Ascending aorta (tissue), 2 donors: ENCODE data around the gene NOTCH2. TPM values are rescaled to one million over a fixed set of nuclear protein-coding genes. Genes with fewer than 3 reads are reported as not detected.

Source experiments
- DNase-seq, 2 donors: peaks; one replicate each; pipeline ENCODE4 v3.0.0-alpha.2; 2019; ENCODE audit warnings: low spot score in 2 of 2
- H3K27ac ChIP-seq, 2 donors: fragments of 200-600 bp; sonication (generic); one replicate each; pipeline ENCODE4 v1.5.1; 2016 to 2017; ENCODE audit warnings: mild to moderate bottlenecking in 1 of 2
- H3K27me3 ChIP-seq: fragments of 200-600 bp; sonication (generic); one replicate; pipeline ENCODE4 v1.5.1; 2017
- H3K36me3 ChIP-seq, 2 donors: fragments of 200-600 bp; sonication (generic); one replicate each; pipeline ENCODE4 v1.5.1; 2016
- H3K4me1 ChIP-seq, 2 donors: fragments of 200-600 bp; sonication (generic); one replicate each; pipeline ENCODE4 v1.5.1; 2016 to 2017; ENCODE audit warnings: mild to moderate bottlenecking in 1 of 2
- H3K4me3 ChIP-seq, 2 donors: fragments of 200-600 bp; sonication (generic); one replicate each; pipeline ENCODE4 v1.5.1; 2016 to 2017; ENCODE audit warnings: mild to moderate bottlenecking in 1 of 2
- H3K9me3 ChIP-seq, 2 donors: fragments of 200-600 bp; sonication (generic); one replicate each; pipeline ENCODE4 v1.5.1; 2016
- CTCF ChIP-seq, 3 experiments: fragments of 200-600 bp in 2 of 3; fragments of 450-650 bp in 1 of 3; sonication (generic) in 2 of 3; IDR thresholded peaks; one replicate each; pipeline ENCODE4 v1.5.1; 2016 to 2019; ENCODE audit warnings: antibody characterized with exemption in 3 of 3, mild to moderate bottlenecking in 1 of 3, moderate library complexity in 1 of 3
- intact Hi-C: fragments of 100-400 bp; cut with DNase I; formaldehyde crosslinking; loops from one replicate; pipeline ENCODE4 v1.15.1; 2023
- total RNA-seq: library from RNA; depleted of rRNA; stranded (reverse); fragments of >200 nt; gene quantifications from one replicate; pipeline ENCODE4 v1.1.0, GENCODE V29; 2016

NOTCH2 gene
- total RNA-seq, 1 donor from 2014 or later: 80.4 TPM

- H3K27ac ChIP-seq: no peak overlapping the region
- H3K36me3 ChIP-seq: peaks cover 42 to 52% of the 10 kb centered on the region in 2 donors
- DNase-seq: no peak
- intact Hi-C loops: loop anchor here (5.0 kb wide), 1 partner anchor 69 kb away; no protein-coding TSS in a partner anchor
- peaks cover 0 to 5% of the 10 kb centered on the region in 2 donors for H3K4me1 ChIP-seq
- no peaks in the 10 kb centered on the region for H3K9me3 ChIP-seq
- H3K4me3 ChIP-seq: no peak overlapping the region
- no peaks in the 10 kb centered on the region for H3K27me3 ChIP-seq
- TF ChIP-seq CTCF (IDR thresholded peaks at IDR 0.05): no peak
Measured at GRCh38 chr1:119941392-119941791, 128.1 kb downstream of the NOTCH2 start.

GRCh38 chr1:119940697-119941096, 128.8 kb downstream of the NOTCH2 start:
- Histone ChIP-seq H3K36me3 (peaks cover 49 to 59% of the 10 kb centered on the region in 2 donors), H3K4me1 (peaks cover 0 to 5% of the 10 kb centered on the region in 2 donors), H3K27ac (no peak overlapping the region), H3K4me3 (no peak overlapping the region), H3K27me3 (no peaks in the 10 kb centered on the region), H3K9me3 (no peaks in the 10 kb centered on the region)
- intact Hi-C loops: loop anchor here (5.0 kb wide), 1 partner anchor 68 kb away; no protein-coding TSS in a partner anchor
- TF ChIP-seq CTCF (IDR thresholded peaks at IDR 0.05): no peak
- no peak for DNase-seq

DNA sequence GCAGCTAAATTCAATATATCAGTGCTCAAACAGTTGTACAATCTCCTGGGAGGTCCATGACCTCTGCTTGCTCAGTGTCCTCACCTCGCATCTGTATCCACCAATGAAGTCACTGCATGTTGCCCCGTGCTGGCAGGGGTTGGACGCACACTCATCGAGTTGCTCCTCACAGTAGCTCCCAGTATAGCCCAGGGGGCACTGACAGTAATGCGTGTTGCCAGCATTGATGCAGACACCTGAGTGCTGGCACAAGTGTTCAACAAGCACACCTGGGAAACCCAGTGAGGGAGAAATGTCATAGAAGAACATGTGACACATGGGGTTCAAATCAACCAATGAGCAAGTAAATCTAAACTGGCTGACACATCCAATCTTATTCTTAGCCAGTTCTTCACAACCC, 132.3 kb downstream of the NOTCH2 start:
- Histone ChIP-seq H3K27ac (no peak overlapping the region), H3K27me3 (no peaks in the 10 kb centered on the region), H3K4me3 (no peak overlapping the region), H3K9me3 (no peaks in the 10 kb centered on the region), H3K4me1 (no peaks in the 10 kb centered on the region), H3K36me3 (peaks cover 70 to 94% of the 10 kb centered on the region in 2 donors)
- no peak for TF ChIP-seq CTCF (IDR thresholded peaks at IDR 0.05)
- intact Hi-C loops: no loop called here
- DNase-seq: no peak

- peaks cover 70 to 89% of the 10 kb centered on the region in 2 donors for H3K36me3 ChIP-seq
- DNase-seq: no peak
- no peak for TF ChIP-seq CTCF (IDR thresholded peaks at IDR 0.05)
- no peak overlapping the region for H3K27ac ChIP-seq
- no peaks in the 10 kb centered on the region for H3K27me3 ChIP-seq
- H3K9me3 ChIP-seq: no peaks in the 10 kb centered on the region
- intact Hi-C loops: no loop called here
- H3K4me1 ChIP-seq: no peaks in the 10 kb centered on the region
- no peak overlapping the region for H3K4me3 ChIP-seq
Measured at GRCh38 chr1:119935915-119936314, 133.5 kb downstream of the NOTCH2 start.

GRCh38 chr1:119935373-119935772, 134.1 kb downstream of the NOTCH2 start:
- no peak for TF ChIP-seq CTCF (IDR thresholded peaks at IDR 0.05)
- H3K36me3 ChIP-seq: peaks cover 71 to 85% of the 10 kb centered on the region in 2 donors
- H3K9me3 ChIP-seq: no peaks in the 10 kb centered on the region
- no peak overlapping the region for H3K4me3 ChIP-seq
- H3K4me1 ChIP-seq: no peaks in the 10 kb centered on the region
- no peak overlapping the region for H3K27ac ChIP-seq
- intact Hi-C loops: no loop called here
- H3K27me3 ChIP-seq: no peaks in the 10 kb centered on the region
- DNase-seq: no peak

DNA sequence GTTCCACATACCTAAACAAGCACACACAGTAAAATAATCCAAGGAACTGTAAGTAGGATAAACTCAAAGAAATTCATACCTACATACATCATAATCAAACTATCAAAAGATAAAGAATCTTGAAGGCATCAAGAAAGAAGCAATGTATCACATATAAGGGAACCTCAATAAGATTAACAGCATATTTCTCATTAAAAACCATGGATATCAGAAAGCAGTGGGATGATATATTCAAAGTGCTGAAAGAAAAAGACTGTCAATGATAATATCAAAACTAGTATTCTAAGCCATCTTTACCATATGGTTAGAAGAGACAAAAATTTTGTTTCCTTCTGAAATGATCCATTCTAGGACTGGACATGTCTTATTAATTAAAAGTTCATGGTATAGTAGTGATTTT, 136.1 kb downstream of the NOTCH2 start:
- no peaks in the 10 kb centered on the region for H3K27me3 ChIP-seq
- peaks cover 66 to 83% of the 10 kb centered on the region in 2 donors for H3K36me3 ChIP-seq
- H3K4me1 ChIP-seq: no peaks in the 10 kb centered on the region
- TF ChIP-seq CTCF (IDR thresholded peaks at IDR 0.05): no peak
- intact Hi-C loops: no loop called here
- H3K9me3 ChIP-seq: no peaks in the 10 kb centered on the region
- H3K27ac ChIP-seq: no peak overlapping the region
- no peak overlapping the region for H3K4me3 ChIP-seq
- no peak for DNase-seq
